Fibroblast of skin of back (primary cell): ENCODE data around the gene S100A16.

Experiments used
- DNase-seq: peaks from one replicate; pipeline ENCODE4 v3.0.0-alpha.2; 2013

The S100A16 gene

GRCh38 chr1:153636312-153636711, 23.4 kb upstream of the S100A16 start:
- DNase-seq = no peak

- no peak for DNase-seq
Observed at GRCh38 chr1:153635872-153636271, 22.9 kb upstream of the S100A16 start.

DNA sequence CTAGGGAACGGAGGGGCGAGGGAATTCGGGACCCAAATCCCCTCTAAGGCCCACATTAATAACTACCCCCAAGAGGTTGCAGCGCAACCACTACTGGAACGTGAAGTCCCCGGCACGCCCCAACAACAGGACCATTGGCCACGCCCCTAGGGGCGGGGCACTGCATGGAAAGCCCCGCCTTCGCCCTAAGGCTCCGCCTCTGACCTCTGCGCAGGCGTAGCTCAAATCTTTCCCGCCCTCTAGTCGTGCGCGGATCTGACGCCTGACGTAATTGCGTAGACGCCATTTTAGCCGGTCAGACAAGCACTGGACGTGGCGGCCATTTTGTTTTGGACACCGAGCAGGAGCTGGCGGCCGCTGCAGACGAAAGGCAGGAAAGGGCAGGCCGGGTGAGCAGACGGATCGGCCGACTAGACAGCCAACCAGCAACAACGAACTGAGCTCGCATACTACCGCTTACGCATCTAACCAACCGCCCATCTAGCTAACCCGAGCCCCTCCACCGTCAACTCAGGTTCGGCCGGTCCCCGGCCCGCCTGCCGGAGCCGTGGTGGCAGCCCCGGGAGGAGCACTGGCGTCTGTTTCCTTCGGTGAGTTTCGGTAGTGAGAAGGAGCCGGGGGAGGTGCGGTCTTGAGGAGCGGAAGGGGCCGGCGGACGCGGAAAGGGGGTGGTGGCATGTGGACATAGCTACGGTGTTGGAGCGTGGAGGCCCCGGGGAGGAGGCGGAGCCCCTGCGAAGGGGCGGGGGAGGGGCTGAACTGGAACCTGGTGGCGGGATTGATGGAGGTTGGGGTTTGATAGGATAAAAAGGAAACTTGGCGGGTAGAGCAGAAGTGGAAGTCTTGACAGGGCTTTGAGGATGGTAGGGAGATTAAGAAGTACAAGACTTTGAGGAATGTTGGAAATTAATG, 21.1 kb upstream of the S100A16 start, which contains the start of gene CHTOP:
Gene CHTOP (plus strand): TSS at position 313 of the 912 bp plus-strand sequence. CDS start 2,523 bp downstream, outside the sequence.
- DNase-seq = peak; percentile 97

- DNase-seq = no peak
Observed at GRCh38 chr1:153633161-153633753, 20.3 kb upstream of the S100A16 start.

DNA sequence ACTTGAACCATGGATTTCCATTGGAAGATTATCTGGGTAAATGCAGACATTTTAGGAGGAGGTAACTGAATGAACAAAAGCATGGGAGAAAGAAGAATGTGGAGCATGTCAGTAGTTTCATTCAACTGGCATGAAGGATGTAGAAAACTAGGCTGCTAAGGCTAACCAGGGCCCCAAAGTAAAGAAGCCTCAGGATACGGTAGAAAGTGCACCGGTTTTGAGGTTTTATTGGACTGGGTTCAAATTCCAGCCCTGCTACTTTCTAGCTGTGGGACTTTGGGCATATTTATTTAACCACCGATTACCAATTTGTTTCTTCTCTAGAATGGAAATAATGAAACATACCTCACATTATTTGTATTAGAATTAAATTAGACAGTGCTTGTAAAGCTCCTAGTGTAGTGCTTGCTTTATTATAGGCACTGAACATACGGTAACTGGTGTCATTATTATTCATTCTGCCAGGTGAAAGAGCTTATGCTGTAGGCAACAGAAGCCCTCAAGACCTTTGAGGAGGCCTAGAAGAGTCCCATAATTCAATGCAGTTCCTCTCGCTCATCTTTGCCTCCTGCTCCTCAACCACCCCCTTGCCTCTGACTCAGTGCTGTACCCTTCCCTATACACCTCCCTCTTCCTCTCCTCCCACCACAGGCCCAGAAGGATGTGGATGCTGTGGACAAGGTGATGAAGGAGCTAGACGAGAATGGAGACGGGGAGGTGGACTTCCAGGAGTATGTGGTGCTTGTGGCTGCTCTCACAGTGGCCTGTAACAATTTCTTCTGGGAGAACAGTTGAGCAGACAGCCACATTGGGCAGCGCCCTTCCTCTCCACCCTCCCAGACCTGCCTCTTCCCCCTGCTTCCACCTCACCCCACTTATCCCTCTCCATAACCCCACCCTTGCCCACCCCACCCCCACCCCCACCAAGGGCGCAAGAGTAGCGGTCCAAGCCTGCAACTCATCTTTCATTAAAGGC, 18.4 kb upstream of the S100A16 start:
- peak; percentile 33 for DNase-seq

DNA sequence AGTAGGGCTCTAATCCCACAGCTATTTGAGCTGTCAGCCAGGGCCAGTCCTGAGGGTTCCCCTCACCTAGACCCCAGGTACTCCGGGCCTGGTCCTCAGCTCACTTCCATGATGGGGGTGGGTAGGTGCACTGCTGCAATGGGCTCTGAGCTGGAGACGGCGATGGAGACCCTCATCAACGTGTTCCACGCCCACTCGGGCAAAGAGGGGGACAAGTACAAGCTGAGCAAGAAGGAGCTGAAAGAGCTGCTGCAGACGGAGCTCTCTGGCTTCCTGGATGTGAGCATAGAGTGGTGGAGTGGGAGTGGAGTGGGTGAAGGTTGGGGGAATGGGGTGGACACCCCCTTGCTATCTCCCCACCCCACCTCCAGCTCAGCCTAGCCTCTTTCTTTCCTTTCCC, 17.4 kb upstream of the S100A16 start:
- no peak for DNase-seq

DNA sequence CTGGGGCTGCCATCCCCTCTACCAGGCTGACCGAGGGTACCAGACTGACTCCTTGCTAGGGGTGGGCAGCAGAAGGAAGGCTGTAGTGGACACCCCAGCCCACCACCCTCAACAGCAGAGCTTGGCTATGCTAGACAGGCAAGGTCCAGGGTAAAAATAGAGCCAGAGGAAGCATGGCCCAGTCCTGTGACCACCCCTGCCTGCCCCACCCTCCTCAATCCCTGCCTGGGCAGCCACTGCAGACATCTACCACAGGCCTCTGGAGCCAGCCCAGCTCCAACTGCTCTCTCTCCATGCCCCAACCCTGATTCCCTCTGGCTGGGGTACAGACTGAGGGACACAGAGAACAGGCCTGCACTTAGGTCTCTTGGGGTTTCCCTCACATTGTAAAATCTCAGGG, 17.0 kb upstream of the S100A16 start:
- DNase-seq = no peak

DNA sequence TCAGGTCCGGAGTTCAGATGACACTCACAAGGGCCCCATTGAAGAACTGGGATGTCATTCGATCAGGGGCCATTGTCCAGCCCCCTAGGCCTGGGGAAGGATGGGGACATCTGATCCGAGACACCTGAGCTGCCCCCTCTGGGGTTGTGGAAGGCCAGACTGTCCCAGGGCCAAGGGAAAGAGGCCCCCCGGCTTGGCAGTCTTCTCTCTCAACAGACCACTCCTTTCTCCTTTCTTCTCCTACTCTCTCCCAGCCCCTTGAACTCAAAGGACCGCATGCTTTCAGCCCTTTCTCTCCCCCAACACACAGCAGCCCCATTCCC, 16.4 kb upstream of the S100A16 start:
- no peak for DNase-seq

DNA sequence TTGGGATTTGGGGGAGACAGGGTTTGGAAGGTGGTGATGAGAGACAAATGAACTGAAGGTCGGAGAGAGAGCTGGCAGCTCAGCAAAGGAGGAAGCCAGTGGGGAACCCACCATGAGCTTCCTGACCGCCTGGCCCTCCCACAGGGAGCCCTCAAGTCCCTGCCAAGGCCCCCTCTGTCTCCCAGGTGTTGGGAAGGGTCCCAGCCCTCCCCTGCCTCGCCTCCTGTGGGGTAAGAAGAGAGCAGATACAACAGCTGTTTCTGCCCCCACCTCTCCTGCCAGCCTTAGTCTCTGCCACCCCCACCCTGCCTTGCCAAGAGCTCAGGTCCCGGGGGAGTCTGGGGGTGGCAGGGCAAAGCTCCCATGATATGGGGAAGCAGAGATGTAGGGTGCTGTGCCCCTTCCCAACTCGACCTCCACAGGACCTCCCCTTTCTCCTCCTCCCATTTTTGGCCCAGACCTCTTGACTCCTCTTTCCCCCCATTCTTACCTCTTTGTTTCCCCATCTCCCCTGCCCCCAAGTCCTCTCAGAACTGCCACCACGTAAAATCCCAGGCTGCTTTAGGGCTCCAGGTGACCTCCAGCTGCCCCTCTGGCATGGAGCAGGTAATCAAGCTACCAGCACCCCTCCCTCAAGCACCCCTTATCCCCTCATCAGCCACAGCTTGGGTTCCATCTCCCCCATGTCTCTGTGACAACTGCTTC, 15.9 kb upstream of the S100A16 start:
- no peak for DNase-seq

DNA sequence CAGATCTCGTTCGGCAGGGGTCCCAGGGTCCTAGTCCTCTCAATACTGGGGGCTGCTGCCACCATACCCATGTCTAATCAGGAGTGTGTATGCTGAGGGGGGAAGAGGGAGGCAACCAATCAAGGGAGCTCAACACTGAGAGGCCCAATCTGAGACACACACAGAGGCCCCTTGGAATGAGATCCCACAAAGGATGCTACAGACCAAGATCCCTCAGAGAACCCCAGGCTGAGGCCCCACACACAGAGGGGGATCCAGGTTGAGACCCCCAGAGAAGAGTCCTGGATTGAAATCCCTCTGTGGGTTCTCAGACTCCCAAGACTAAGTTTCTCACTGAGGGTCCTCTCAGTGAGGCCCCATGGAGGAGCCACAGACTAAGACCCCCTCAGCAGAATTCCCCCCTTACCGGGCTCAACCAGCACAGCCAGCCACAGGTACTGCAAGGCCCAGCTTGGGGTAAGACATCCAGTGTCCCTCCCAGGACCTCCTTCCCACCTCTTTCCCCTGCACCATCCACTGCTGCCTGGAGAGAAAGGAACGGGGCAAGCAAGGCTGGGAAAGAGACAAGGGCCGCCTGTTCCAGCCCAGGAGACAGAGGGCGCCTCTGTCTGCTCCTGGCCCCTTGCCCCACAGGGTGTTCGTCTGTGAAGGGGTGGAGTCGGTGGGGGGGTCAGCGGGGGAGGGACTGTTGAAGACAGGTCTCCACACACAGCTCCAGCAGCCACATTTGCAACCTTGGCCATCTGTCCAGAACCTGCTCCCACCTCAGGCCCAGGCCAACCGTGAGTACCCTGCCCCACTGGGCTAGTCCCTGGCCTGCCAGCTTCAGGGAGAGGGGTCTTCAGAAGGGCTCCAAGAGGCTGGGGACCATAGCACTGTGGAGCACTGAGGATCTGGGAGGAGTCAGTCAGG, 15.0 kb upstream of the S100A16 start, which contains the start of gene S100A1:
Gene S100A1 (plus strand): TSS at position 720 of the 912 bp plus-strand sequence. CDS start 2,088 bp downstream, outside the sequence.
- no peak for DNase-seq

DNA sequence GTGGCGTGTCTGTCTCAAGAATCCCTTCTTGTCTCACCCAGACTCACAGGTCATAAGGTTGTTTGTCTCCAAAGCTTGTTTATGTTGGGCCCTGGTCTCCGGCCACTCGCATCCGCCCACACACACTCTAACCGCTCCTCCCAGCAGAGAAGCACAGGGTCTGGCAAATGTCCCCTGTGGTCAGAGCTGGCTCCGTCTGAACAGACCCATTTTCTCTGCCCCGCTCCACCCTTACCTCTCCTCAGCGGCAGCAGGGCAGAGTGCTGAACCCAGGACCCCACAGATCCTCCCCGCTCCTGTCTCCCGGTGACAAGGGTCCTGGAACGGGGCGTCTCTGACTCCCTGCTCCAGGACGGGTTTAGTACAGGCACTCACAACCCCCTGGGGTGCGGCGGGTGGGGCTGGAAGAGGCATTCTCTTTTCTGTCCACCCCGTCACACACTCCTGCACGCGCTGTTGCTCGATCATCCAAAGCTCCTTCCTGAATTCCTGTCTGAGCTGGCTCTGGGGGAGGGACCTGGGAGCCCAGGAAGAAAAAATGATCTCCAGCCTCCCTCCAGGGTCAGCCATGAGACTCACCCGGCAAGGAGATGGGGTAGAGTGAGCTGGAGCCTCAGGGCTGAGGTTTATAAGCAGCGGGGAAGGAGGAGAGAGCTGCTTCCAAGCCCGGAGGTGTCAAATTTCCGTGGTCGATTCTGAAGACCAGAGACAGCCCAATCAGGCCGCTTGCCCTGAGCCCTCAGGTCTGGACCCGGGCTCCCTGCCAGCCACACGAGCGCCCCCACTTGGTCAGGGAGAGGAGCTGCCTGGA, 14.2 kb upstream of the S100A16 start, which contains the start of gene S100A13:
Gene S100A13 (minus strand): TSS at position 602 of the 811 bp plus-strand sequence. CDS start 1,033 bp downstream, outside the sequence.
- peak; percentile 95 for DNase-seq

- no peak for DNase-seq
Observed at GRCh38 chr1:153626477-153626903, 13.6 kb upstream of the S100A16 start.

DNA sequence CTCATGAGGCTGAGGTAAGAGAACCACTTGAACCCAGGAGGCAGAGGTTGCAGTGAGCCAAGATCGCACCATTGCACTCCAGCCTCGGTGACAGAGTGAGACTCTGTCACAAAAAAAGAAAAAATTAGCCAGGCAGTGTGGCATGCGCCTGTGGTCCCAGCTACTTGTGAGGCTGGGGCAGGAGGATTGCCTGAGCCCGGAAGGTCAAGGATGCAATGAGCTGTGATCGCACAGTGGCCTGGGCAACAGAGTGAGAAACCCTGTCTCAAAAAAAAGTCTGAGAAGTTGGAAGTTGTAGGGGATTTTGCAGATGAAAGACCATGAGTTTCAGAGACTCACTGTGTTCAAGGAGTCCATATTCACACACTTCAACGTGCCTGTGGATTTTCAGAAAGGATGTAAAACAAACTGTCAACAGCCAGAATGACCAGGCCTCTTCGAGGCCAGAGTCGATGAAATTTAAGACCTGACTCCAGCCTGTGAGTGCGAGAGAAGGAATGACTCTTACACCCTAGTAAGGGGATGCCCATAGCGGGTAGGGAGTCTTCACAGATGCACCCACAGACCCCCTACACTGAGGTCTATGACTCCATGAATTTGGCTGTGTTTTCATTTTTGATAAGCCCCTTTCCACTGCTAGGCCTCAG, 12.2 kb upstream of the S100A16 start:
- no peak for DNase-seq

DNA sequence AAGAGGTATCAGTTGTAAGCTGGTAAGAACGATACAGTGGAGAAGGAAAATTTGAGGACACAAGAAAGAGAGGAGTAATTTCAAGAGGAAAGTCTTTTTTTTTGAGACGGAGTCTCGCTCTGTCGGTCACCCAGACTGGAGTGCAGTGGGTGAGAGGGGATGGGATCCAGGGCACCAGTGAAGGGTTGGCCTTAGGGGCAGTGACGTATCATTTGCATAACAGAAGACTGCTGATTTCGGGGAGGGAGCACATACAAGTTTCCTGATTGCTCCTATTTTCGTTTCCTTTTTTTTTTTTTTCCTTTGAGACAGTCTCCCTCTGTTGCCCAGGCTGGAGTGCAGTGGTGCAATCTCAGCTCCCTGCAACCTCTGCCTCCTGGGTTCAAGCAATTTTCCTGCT, 10.2 kb upstream of the S100A16 start:
- no peak for DNase-seq

- no peak for DNase-seq
Observed at GRCh38 chr1:153619171-153619570, 6.2 kb upstream of the S100A16 start.

GRCh38 chr1:153617663-153618062, 4.7 kb upstream of the S100A16 start:
- DNase-seq = peak; percentile 73

DNA sequence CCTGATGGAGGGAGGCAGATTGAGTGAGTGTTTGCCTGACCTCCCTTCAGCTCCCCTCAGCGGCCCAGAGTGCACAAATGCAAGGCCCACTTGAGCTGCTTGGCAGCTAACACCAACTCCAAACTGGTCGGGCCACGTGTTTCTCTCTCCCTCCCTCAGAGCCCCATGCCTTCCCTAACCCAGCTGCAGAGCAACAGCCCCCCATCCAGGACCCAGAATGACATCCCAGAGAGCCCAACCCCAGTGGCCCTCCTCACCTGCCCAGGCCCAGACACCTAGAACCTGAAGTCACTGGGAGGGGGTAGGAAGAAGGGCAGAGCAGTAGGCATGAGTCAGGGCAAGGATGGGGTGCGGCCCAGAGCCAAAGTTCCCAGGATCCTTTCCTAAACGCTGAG, 4.0 kb upstream of the S100A16 start:
- DNase-seq = no peak

GRCh38 chr1:153616144-153616916, 3.4 kb upstream of the S100A16 start, which contains the start of gene S100A14:
Gene S100A14, minus strand, starts transcription at chr1:153616325. Its CDS starts 467 bp downstream, at chr1:153615858.
- DNase-seq = no peak
